ENCODE results near the gene MAN2A2. TPM values are rescaled to one million over a fixed set of nuclear protein-coding genes. Genes with fewer than 3 reads are reported as not detected.

Gene MAN2A2
- total RNA-seq, 5 donors from 2014 or later (not counting 1 experiment from before 2014, with no cell fraction given): 119 to 158 (median 142) TPM

DNA sequence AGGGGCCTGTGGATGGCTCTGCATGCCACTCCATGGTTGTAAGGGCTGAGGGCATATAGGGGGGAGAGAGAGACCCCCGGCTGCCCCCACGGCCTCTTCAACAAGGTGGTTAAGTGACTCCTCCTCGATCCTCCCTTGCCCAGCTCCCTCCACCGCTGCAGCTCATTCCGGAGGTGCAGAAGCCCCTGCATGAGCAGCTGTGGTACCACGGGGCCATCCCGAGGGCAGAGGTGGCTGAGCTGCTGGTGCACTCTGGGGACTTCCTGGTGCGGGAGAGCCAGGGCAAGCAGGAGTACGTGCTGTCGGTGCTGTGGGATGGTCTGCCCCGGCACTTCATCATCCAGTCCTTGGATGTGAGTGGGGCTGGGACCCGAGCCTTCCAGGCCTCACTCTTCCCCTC is 12.3 kb upstream of the MAN2A2 start:
- H3K36me3 ChIP-seq (ENCODE audit: control insufficient read depth in 2 of 2, extremely low read depth in 1 of 2, insufficient read depth in 1 of 2, low read length in 1 of 2): no peaks in the 10 kb centered on the region
- Mint-ChIP-seq H3K27me3 (peaks cover 4 to 5% of the 10 kb centered on the region in 2 donors), H3K27ac (no peak overlapping the region), H3K4me1 (peaks cover 2 to 5% (median 5%) of the 10 kb centered on the region in 3 donors), H3K36me3 (no peaks in the 10 kb centered on the region), H3K9me3 (no peaks in the 10 kb centered on the region), H3K4me3 (no peak overlapping the region)
- H3K9me3 ChIP-seq: no peaks in the 10 kb centered on the region
- CTCF ChIA-PET: interaction anchor here in 1 of 2 donors (0.6 to 1.3 kb wide), 2 partner anchors 243 to 408 kb away, joined by 3 read pairs; no protein-coding TSS in a partner anchor
- H3K4me3 ChIP-seq (ENCODE audit: control insufficient read depth in 1 of 2, extremely low read depth in 1 of 2, low read length in 1 of 2): no peak overlapping the region
- ATAC-seq (replicated peaks in 1 of 4): no peak
- WGBS (ENCODE audit: insufficient coverage): 100% methylated on average over 4 of the region's 12 CpGs
- POLR2A ChIA-PET: no interaction called here
- no peak for DNase-seq
- peaks cover 0 to 35% of the 10 kb centered on the region in 2 experiments for H3K27me3 ChIP-seq (replicated peaks in 1 of 2; ENCODE audit: control insufficient read depth in 2 of 2, extremely low read depth in 1 of 2, insufficient read depth in 2 of 2, low read length in 1 of 2)
- peaks cover under 1 to 23% of the 10 kb centered on the region in 2 experiments for H3K4me1 ChIP-seq (ENCODE audit: control insufficient read depth in 1 of 2, extremely low read depth in 1 of 2, insufficient read depth in 2 of 2, low read length in 2 of 2)
- no peak overlapping the region for H3K27ac ChIP-seq (ENCODE audit: low read length)

DNA sequence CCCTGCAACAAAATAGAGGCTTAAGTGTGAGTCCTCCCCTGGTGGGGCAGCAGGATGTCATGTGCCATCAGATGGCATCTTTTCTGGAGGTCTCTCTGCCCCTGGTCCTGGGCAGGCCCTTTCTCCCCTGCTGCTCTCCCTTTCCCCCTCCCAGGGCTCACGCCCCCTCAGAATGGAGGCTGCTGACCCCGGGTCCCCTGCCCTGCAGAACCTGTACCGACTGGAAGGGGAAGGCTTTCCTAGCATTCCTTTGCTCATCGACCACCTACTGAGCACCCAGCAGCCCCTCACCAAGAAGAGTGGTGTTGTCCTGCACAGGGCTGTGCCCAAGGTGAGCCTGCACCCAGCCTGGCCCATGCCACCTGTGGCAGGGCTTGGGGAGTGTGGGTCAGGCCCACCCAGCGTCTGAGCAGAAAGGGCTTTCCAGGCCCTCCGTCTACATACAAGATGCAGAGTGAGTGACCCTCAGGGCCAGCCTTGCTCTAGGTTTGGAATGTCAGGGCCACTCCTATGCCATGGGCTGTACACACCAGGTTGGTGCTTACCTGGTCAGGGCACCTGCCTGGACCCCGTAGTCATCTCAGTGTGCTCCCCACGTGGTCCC is 11.7 kb upstream of the MAN2A2 start:
- DNase-seq: no peak
- ChIA-PET CTCF (interaction anchor here in 1 of 2 donors (0.6 kb wide), 1 partner anchor 244 kb away, joined by 3 read pairs; no protein-coding TSS in a partner anchor), POLR2A (no interaction called here)

GRCh38 chr15:90892023-90892422 is 11.1 kb upstream of the MAN2A2 start:
- DNase-seq (no peak), ATAC-seq (replicated peaks in 1 of 4) (no peak)
- Histone ChIP-seq H3K4me1 (ENCODE audit: control insufficient read depth in 1 of 2, extremely low read depth in 1 of 2, insufficient read depth in 2 of 2, low read length in 2 of 2) (peaks cover 0 to 20% of the 10 kb centered on the region in 2 experiments), H3K36me3 (ENCODE audit: control insufficient read depth in 2 of 2, extremely low read depth in 1 of 2, insufficient read depth in 1 of 2, low read length in 1 of 2) (no peaks in the 10 kb centered on the region), H3K4me3 (ENCODE audit: control insufficient read depth in 1 of 2, extremely low read depth in 1 of 2, low read length in 1 of 2) (no peak overlapping the region), H3K27ac (ENCODE audit: low read length) (no peak overlapping the region), H3K27me3 (replicated peaks in 1 of 2; ENCODE audit: control insufficient read depth in 2 of 2, extremely low read depth in 1 of 2, insufficient read depth in 2 of 2, low read length in 1 of 2) (peaks cover 0 to 27% of the 10 kb centered on the region in 2 experiments), H3K9me3 (no peaks in the 10 kb centered on the region)
- no peaks in the 10 kb centered on the region for H3K4me1 Mint-ChIP-seq
- H3K4me3 Mint-ChIP-seq: no peak overlapping the region
- ChIA-PET CTCF (no interaction called here), POLR2A (no interaction called here)
- H3K9me3 Mint-ChIP-seq: no peaks in the 10 kb centered on the region
- peaks cover 4 to 5% of the 10 kb centered on the region in 2 donors for H3K27me3 Mint-ChIP-seq
- no peak overlapping the region for H3K27ac Mint-ChIP-seq
- WGBS (ENCODE audit: insufficient coverage): 84% methylated on average over 4 of the region's 11 CpGs
- no peaks in the 10 kb centered on the region for H3K36me3 Mint-ChIP-seq

More for the DNA sequence above, 11.7 kb upstream of the MAN2A2 start:
- Mint-ChIP-seq H3K9me3 (no peaks in the 10 kb centered on the region), H3K4me3 (no peak overlapping the region), H3K4me1 (no peaks in the 10 kb centered on the region), H3K27me3 (peaks cover 4 to 5% of the 10 kb centered on the region in 2 donors), H3K27ac (no peak overlapping the region), H3K36me3 (no peaks in the 10 kb centered on the region)
- Histone ChIP-seq H3K4me3 (ENCODE audit: control insufficient read depth in 1 of 2, extremely low read depth in 1 of 2, low read length in 1 of 2) (no peak overlapping the region), H3K27ac (ENCODE audit: low read length) (no peak overlapping the region), H3K9me3 (no peaks in the 10 kb centered on the region), H3K36me3 (ENCODE audit: control insufficient read depth in 2 of 2, extremely low read depth in 1 of 2, insufficient read depth in 1 of 2, low read length in 1 of 2) (no peaks in the 10 kb centered on the region), H3K4me1 (ENCODE audit: control insufficient read depth in 1 of 2, extremely low read depth in 1 of 2, insufficient read depth in 2 of 2, low read length in 2 of 2) (peaks cover 0 to 20% of the 10 kb centered on the region in 2 experiments), H3K27me3 (replicated peaks in 1 of 2; ENCODE audit: control insufficient read depth in 2 of 2, extremely low read depth in 1 of 2, insufficient read depth in 2 of 2, low read length in 1 of 2) (peaks cover 0 to 32% of the 10 kb centered on the region in 2 experiments)
- WGBS (ENCODE audit: insufficient coverage): 84% methylated on average over 5 of the region's 8 CpGs
- ATAC-seq (replicated peaks in 1 of 4): no peak

- ChIA-PET POLR2A (no interaction called here), CTCF (interaction anchor here in 1 of 2 donors (0.5 to 0.7 kb wide), 2 partner anchors 90 to 573 kb away, joined by 3 read pairs; no protein-coding TSS in a partner anchor)
- H3K36me3 ChIP-seq (ENCODE audit: control insufficient read depth in 2 of 2, extremely low read depth in 1 of 2, insufficient read depth in 1 of 2, low read length in 1 of 2): no peaks in the 10 kb centered on the region
- no peak overlapping the region for H3K4me3 ChIP-seq (ENCODE audit: control insufficient read depth in 1 of 2, extremely low read depth in 1 of 2, low read length in 1 of 2)
- Mint-ChIP-seq H3K4me1 (no peaks in the 10 kb centered on the region), H3K27ac (no peak overlapping the region), H3K36me3 (no peaks in the 10 kb centered on the region), H3K4me3 (no peak overlapping the region), H3K27me3 (peaks cover 2% of the 10 kb centered on the region in 2 donors), H3K9me3 (no peaks in the 10 kb centered on the region)
- WGBS (ENCODE audit: insufficient coverage): 94% methylated on average over 23 of the region's 29 CpGs
- DNase-seq (no peak), ATAC-seq (replicated peaks in 1 of 4) (no peak)
- H3K9me3 ChIP-seq: no peaks in the 10 kb centered on the region
- H3K27me3 ChIP-seq (replicated peaks in 1 of 2; ENCODE audit: control insufficient read depth in 2 of 2, extremely low read depth in 1 of 2, insufficient read depth in 2 of 2, low read length in 1 of 2): peaks cover 0 to 24% of the 10 kb centered on the region in 2 experiments
- H3K4me1 ChIP-seq (ENCODE audit: control insufficient read depth in 1 of 2, extremely low read depth in 1 of 2, insufficient read depth in 2 of 2, low read length in 2 of 2): peaks cover 0 to 20% of the 10 kb centered on the region in 2 experiments
- no peak overlapping the region for H3K27ac ChIP-seq (ENCODE audit: low read length)
Measured at GRCh38 chr15:90892498-90893174, 10.5 kb upstream of the MAN2A2 start.

DNA sequence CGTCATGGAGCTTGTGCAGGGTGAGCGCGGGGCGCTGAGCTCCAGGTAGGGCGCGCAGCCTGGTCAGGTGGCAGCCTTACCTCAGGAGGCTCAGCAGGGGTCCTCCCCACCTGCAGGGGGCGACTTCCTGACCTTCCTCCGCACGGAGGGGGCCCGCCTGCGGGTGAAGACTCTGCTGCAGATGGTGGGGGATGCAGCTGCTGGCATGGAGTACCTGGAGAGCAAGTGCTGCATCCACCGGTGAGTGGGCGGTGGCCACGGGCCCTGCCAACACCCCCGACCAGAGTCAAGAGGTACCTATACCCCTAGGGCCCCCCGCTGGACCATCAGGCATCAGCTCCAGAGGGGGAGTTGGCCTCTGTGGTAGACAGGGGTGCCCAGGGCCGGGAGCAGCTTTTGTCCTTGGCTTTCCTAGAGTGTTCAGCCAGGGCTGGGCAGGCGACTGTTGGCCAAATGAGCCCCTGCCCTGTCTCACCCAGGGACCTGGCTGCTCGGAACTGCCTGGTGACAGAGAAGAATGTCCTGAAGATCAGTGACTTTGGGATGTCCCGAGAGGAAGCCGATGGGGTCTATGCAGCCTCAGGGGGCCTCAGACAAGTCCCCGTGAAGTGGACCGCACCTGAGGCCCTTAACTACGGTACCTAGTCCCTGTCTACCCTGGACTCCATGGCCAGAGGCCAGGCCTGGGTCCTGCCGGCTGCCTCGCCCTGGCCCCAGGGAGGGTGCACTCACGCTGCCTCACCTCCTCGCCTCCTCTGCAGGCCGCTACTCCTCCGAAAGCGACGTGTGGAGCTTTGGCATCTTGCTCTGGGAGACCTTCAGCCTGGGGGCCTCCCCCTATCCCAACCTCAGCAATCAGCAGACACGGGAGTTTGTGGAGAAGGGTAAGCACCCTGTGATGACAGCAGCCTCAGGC is 9.7 kb upstream of the MAN2A2 start:
- H3K4me3 Mint-ChIP-seq: no peak overlapping the region
- DNase-seq (no peak), ATAC-seq (replicated peaks in 1 of 4) (no peak)
- no peaks in the 10 kb centered on the region for H3K36me3 ChIP-seq (ENCODE audit: control insufficient read depth in 2 of 2, extremely low read depth in 1 of 2, insufficient read depth in 1 of 2, low read length in 1 of 2)
- no peak overlapping the region for H3K4me3 ChIP-seq (ENCODE audit: control insufficient read depth in 1 of 2, extremely low read depth in 1 of 2, low read length in 1 of 2)
- H3K4me1 Mint-ChIP-seq: no peaks in the 10 kb centered on the region
- peaks cover 0 to 20% of the 10 kb centered on the region in 2 experiments for H3K27me3 ChIP-seq (replicated peaks in 1 of 2; ENCODE audit: control insufficient read depth in 2 of 2, extremely low read depth in 1 of 2, insufficient read depth in 2 of 2, low read length in 1 of 2)
- no peaks in the 10 kb centered on the region for H3K9me3 ChIP-seq
- no peaks in the 10 kb centered on the region for H3K36me3 Mint-ChIP-seq
- 96% methylated on average over 26 of the region's 33 CpGs for WGBS (ENCODE audit: insufficient coverage)
- POLR2A ChIA-PET: no interaction called here
- no peaks in the 10 kb centered on the region for H3K27me3 Mint-ChIP-seq
- H3K27ac Mint-ChIP-seq: no peak overlapping the region
- CTCF ChIA-PET: interaction anchor here in 1 of 2 donors (0.5 to 0.7 kb wide), 2 partner anchors 91 to 574 kb away, joined by 3 read pairs; no protein-coding TSS in a partner anchor
- H3K27ac ChIP-seq (ENCODE audit: low read length): no peak overlapping the region
- peaks cover 0 to 20% of the 10 kb centered on the region in 2 experiments for H3K4me1 ChIP-seq (ENCODE audit: control insufficient read depth in 1 of 2, extremely low read depth in 1 of 2, insufficient read depth in 2 of 2, low read length in 2 of 2)
- no peaks in the 10 kb centered on the region for H3K9me3 Mint-ChIP-seq

- Histone ChIP-seq H3K27me3 (replicated peaks in 1 of 2; ENCODE audit: control insufficient read depth in 2 of 2, extremely low read depth in 1 of 2, insufficient read depth in 2 of 2, low read length in 1 of 2) (peaks cover 0 to 8% of the 10 kb centered on the region in 2 experiments), H3K27ac (ENCODE audit: low read length) (no peak overlapping the region), H3K4me1 (ENCODE audit: control insufficient read depth in 1 of 2, extremely low read depth in 1 of 2, insufficient read depth in 2 of 2, low read length in 2 of 2) (peaks cover 0 to 1% of the 10 kb centered on the region in 2 experiments), H3K36me3 (ENCODE audit: control insufficient read depth in 2 of 2, extremely low read depth in 1 of 2, insufficient read depth in 1 of 2, low read length in 1 of 2) (no peaks in the 10 kb centered on the region), H3K4me3 (ENCODE audit: control insufficient read depth in 1 of 2, extremely low read depth in 1 of 2, low read length in 1 of 2) (no peak overlapping the region), H3K9me3 (no peaks in the 10 kb centered on the region)
- POLR2A ChIA-PET: interaction anchor here in 1 of 2 donors (0.5 kb wide), 1 partner anchor 577 kb away, joined by 3 read pairs; no protein-coding TSS in a partner anchor
- H3K4me1 Mint-ChIP-seq: no peaks in the 10 kb centered on the region
- no peaks in the 10 kb centered on the region for H3K9me3 Mint-ChIP-seq
- H3K27ac Mint-ChIP-seq: no peak overlapping the region
- ATAC-seq (replicated peaks in 1 of 4) (no peak), DNase-seq (no peak)
- no peak overlapping the region for H3K4me3 Mint-ChIP-seq
- no peaks in the 10 kb centered on the region for H3K27me3 Mint-ChIP-seq
- H3K36me3 Mint-ChIP-seq: no peaks in the 10 kb centered on the region
- CTCF ChIA-PET: interaction anchor here in 1 of 2 donors (0.6 kb wide), 1 partner anchor 32 kb away, joined by 11 read pairs; no protein-coding TSS in a partner anchor
- WGBS (ENCODE audit: insufficient coverage): 96% methylated on average over 9 of the region's 10 CpGs
Measured at GRCh38 chr15:90895571-90896117, 7.5 kb upstream of the MAN2A2 start.

Data from T-cell (primary cell).